HG02642 (cell line): ENCODE results near the gene TPT1.
"Not testable (repeated sequence)": the region's sequence is repeated elsewhere in the genome, so short reads cannot be mapped to it uniquely, and the experiment has no call there.

Experiments
- ATAC-seq: cut with Tn5 transposase; IDR thresholded peaks from one replicate; pipeline ENCODE4 v1.9.1; 2021; ENCODE audit warnings: mild to moderate bottlenecking; ENCODE audit not compliant: unreplicated experiment, poor library complexity

TPT1 gene

GRCh38 chr13:45341034-45341798 lies at the start of gene TPT1:
TSS of gene TPT1 (minus strand) at chr13:45341183. CDS start at chr13:45341069, 114 bp downstream.
- peak; percentile 86 for ATAC-seq

DNA sequence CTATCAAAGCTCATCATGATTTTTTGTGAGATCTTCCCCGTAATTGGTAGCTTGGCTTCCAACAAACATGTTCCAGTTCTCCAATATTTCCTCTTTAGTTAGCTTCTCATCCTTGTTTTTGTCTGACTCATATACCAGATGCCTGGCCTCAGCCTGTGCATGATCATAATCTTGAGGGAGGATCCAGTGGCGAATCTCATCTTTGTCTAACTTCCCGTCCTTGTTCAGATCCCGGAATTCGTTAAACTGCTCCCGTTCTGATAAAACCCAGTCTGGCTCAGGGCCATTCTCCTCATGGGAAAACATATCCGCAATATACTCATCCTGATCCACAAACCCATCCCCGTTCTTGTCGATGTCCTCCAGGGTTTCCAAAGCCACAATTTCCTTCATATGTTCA lies 49.4 kb upstream of the TPT1 start:
- ATAC-seq, result not testable (repeated sequence)

GRCh38 chr13:45388664-45389063 lies 47.7 kb upstream of the TPT1 start:
- no peak for ATAC-seq

DNA sequence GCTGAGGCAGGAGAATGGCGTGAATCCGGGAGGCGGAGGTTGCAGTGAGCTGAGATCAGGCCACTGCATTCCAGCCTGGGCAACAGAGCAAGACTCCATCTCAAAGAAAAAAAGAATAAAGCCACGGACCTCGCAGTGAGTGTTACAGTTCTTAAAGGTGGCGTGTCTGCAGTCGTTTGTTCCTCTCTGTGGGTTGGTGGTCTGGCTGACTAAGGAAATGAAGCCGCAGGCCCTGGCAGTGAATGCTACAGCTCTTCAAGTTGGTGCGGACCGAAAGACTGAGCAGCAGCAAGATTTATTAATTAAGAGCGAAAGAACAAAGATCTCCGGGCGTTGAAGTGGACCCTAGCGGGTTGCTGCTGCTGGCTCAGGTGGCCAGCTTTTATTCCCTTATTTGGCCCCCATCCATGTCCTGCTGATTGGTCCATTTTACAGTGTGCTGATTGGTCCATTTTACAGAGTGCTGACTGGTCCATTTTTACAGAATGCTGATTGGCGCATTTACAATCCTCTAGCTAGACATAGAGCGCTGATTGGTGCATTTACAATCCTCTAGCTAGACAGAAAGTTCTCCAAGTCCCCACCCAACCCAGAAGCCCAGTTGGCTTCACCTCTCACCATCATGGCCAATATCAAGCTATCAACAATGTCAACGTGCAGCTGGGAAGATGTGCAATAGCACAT lies 46.1 kb upstream of the TPT1 start:
- ATAC-seq, result not testable (repeated sequence)

- ATAC-seq, result no peak
These were observed 45.0 kb upstream of the TPT1 start for GRCh38 chr13:45385907-45386553.

- ATAC-seq, result no peak
These were observed 44.3 kb upstream of the TPT1 start for GRCh38 chr13:45385320-45385719.

DNA sequence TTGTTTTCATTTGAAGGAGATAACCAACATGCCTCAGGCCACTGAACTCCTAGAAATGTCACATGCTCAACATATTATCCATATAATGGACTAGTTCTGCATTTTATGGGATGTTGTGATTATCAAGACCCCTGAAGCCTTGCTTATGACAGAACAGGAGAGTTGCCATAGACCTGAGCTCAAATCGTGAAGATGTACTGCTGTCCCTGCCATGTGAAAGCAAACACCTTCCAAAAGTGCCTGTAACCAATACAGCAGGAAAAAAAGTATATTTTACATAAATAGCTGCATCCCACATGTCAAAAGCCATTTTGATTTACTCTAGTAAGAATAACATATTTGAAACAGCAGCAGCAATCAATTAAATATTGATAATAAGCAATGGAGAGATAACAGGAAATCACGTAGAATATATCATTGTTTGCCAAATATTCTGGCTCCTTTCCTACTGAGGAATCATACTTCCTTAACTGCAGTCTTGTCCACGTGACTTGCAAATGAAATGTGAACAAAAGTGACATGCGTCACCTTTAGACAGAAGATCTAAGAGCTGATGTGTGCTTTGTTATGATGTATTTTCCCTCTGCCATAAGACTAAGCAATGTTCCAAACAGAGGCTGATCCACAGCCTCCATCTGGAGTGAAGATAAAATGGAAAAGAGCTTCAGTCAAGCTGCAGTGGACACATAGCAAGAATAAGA lies 43.6 kb upstream of the TPT1 start:
- no peak for ATAC-seq

DNA sequence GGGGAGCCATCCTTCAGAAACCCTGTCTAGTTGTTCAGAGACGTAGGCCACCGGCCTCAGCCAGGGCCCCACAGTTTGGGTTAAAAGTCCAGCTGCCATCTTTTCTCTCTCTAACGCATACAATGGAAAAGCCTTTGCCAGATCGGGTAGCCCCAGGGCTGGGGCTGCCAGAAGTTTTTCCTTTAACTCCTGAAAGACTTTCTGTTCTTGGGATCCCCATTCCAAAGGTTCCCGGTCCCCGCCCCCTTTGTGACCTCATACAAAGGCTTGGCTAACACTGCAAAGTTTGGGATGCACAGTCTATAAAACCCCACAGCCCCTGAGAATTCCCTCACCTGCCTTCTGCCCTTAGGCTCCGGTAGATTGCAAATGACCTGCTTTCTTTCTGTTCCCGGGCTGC lies 41.8 kb upstream of the TPT1 start:
- ATAC-seq, result not testable (repeated sequence)

GRCh38 chr13:45381196-45381595 lies 40.2 kb upstream of the TPT1 start:
- ATAC-seq, result no peak

GRCh38 chr13:45380708-45381107 lies 39.7 kb upstream of the TPT1 start:
- ATAC-seq, result not testable (repeated sequence)

DNA sequence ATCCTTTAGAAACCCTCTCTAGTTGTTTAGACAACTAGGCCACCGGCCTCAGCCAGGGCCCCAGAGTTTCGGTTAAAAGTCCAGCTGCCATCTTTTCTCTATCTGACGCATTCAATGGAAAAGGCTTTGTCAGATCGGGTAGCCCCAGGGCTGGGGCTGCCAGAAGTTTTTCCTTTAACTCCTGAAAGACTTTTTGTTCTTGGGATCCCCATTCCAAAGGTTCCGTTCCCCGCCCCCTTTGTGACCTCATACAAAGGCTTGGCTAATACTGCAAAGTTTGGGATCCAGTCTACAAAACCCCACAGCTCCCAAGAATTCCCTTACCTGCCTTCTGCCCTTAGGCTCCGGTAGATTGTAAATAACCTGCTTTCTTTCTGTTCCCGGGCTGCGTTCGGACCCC lies 38.5 kb upstream of the TPT1 start:
- ATAC-seq, result not testable (repeated sequence)

DNA sequence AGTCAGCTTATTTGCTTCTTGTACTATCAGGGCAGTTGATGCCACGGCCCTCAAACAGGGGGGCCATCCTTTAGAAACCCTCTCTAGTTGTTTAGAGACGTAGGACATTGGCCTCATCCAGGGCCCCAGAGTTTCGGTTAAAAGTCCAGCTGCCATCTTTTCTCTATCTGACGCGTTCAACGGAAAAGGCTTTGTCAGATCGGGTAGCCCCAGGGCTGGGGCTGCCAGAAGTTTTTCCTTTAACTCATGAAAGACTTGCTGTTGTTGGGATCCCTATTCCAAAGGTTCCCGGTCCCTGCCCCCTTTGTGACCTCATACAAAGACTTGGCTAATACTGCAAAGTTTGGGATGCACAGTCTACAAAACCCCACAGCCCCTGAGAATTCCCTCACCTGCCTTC lies 37.8 kb upstream of the TPT1 start:
- not testable (repeated sequence) for ATAC-seq

DNA sequence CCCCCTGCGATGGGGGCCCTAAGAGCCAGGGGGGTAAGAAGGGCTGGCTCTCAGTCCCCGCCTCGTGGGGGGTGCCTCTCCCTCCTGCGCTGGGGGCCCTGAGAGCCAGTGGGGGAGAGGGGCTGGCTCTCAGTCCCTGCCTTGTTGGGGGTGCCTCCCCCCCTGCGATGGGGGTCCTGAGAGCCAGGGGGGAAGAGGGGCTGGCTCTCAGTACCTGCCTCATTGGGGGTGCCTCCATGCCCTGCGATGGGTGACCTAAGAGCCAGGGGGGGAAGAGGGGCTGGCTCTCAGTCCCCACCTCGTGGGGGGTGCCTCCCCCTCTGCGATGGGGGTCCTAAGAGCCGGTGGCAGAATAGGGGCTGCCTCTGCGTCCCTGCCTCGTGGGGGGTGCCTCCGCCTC lies 36.3 kb upstream of the TPT1 start:
- not testable (repeated sequence) for ATAC-seq

DNA sequence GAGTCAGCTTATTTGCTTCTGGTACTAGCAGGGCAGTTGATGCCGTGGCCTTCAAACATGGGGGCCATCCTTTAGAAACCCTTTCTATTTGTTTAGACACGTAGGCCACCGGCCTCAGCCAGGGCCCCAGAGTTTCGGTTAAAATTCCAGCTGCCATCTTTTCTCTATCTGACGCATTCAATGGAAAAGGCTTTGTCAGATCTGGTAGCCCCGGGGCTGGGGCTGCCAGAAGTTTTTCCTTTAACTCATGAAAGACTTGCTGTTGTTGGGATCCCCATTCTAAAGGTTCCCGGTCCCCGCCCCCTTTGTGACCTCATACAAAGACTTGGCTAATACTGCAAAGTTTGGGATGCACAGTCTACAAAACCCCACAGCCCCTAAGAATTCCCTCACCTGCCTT lies 35.7 kb upstream of the TPT1 start:
- ATAC-seq, result not testable (repeated sequence)

DNA sequence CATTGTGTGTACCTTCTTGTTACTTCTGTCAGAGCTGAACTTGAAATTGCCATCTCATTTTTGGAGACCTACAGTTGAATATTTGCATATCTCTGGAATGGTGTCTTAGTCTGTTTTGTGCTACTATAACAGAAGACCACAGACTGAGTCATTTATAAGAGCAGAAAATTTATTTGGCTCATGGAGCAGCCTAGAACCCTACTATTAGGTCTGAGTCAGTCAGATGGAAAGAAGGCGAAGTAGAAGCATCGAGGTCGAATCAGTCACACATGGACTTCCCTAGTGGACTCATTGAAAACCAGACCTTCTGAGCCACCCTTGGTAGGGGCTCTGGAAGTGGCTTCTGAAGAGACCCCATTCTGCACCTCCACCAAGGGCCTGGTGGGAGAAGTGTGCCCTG lies 33.9 kb upstream of the TPT1 start:
- ATAC-seq, result no peak

DNA sequence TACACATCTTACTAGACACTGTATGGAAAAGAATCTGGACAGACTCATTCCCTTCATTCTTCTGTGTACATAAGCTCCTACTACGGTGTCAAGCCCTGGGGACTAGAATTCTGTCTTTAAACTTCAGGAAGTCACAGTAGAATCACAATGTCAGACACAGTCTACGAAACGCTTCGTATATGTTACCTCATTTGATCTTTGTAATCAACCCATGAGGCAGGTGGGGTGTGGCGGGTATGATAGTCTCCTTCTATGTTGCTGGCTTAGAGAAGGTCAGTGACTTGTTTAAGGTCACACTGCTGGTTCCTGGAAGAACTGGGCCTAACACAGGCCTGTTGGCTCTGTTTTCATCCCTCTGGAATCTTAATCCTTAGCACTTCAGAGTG lies 32.2 kb upstream of the TPT1 start:
- ATAC-seq, result no peak

DNA sequence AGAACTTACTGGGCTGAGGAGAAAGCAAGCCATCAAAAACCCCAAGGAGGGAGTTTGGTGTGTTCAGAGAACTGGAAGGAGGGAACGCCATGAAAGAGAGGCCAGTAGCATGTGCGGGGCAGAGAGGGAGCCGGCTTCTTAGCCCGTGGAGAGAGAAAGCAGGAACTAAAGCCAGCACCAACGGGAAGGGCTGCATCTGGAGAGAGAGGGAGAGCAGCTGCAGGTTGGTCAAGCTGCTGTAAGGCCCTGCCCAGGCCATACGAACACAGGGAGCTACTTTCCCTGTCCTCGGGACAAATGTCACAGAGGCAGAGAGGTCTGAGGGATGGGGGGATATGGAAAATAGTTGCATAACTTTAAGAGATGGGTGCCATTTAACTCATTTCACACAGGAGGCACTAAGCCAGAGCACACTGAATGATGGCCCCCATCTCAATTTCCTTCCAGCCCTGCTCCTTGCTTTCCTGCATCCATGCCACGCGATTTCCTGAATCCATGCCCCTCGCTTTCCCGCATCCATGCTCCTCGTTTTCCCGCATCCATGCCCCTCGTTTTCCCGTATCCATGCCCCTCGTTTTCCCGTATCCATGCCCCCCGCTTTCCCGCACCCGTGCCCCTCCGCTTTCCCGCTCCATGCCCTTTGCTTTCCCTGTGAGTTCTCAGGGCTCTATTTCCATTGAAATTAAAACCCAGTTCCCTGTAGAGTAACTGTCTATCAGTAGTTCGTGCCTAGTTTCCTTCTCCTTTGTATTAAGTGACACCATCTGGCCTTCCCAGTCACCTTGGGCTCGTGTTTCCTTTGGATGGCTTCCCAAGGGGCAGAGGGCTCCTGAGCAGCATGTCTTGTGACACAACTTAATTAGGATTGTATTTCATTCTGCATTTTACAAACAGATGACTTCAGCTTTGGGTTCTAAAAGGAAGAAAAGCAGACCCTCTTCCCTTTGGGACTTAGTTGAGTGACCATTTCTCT lies 31.5 kb upstream of the TPT1 start:
- no peak for ATAC-seq

GRCh38 chr13:45370922-45371406 lies 30.0 kb upstream of the TPT1 start:
- no peak for ATAC-seq

- ATAC-seq, result no peak
These were observed 28.1 kb upstream of the TPT1 start for GRCh38 chr13:45369116-45369515.
